GM12878 (cell line): ENCODE results near the gene TTYH1. TPM values are rescaled to one million over a fixed set of nuclear protein-coding genes. Genes with fewer than 3 reads are reported as not detected.

Experiments
- ATAC-seq: fragments of 200-7000 bp; cut with Tn5 transposase; 3 replicates; pipeline ENCODE4 v1.9.1; 2020; ENCODE audit warnings: mild to moderate bottlenecking, moderate library complexity
- BruUV-seq: library from RNA; stranded (reverse); fragments of 400-500 nt; replicated peaks from 2 replicates; lab custom pipeline; 2021; lab: Mats Ljungman, UMichigan
- CTCF ChIA-PET: fragments of 300-600 bp; sonication (Branson Sonifier 250); formaldehyde crosslinking; extraction: SDS; loops from one replicate; lab custom pipeline; 2021; ENCODE audit warnings: inconsistent platforms; lab: Yijun Ruan, JAX
- POLR2A ChIA-PET: fragments of 350-600 bp; formaldehyde crosslinking; extraction: SDS; loops from one replicate; lab custom pipeline; 2021; ENCODE audit warnings: inconsistent platforms; lab: Charles Lee
- RAD21 ChIA-PET: fragments of 300-600 bp; sonication (Branson Sonifier 250); formaldehyde crosslinking; loops from one replicate; lab custom pipeline; 2023; ENCODE audit warnings: antibody characterized with exemption; ENCODE audit not compliant: unreplicated experiment; lab: Charles Lee
- SMC1A ChIA-PET: fragments of 300-600 bp; sonication (Branson Sonifier 250); formaldehyde crosslinking; loops from one replicate; lab custom pipeline; 2023; ENCODE audit not compliant: unreplicated experiment, uncharacterized antibody; lab: Charles Lee
- DNase-seq: peaks from one replicate; pipeline ENCODE4 v3.0.0-alpha.2; 2011; ENCODE audit warnings: low read depth, low spot score
- FAIRE-seq: peaks from 3 replicates; lab custom pipeline; 2011; peaks lifted over from hg19 to GRCh38; lab: Jason Lieb, UNC
- H2AFZ ChIP-seq: 2 replicates; pipeline ENCODE4 v1.6.0; 2011; ENCODE audit warnings: low read depth, low read length, control low read depth; ENCODE audit not compliant: control insufficient read depth
- H3K27ac ChIP-seq: 2 replicates; pipeline ENCODE4 v1.5.1; 2011; ENCODE audit warnings: control low read depth; ENCODE audit not compliant: control insufficient read depth, insufficient read depth
- H3K27me3 ChIP-seq, 2 experiments: replicated peaks in 1 of 2; 2 replicates each; pipeline versions ENCODE4 v1.6.0 to v1.6.1; 2011; ENCODE audit warnings: low read length in 1 of 2; ENCODE audit not compliant: control insufficient read depth in 2 of 2, insufficient read depth in 2 of 2
- H3K36me3 ChIP-seq, 2 experiments: 2 replicates each; pipeline ENCODE4 v1.5.1; 2011; ENCODE audit warnings: low read length in 1 of 2; ENCODE audit not compliant: control insufficient read depth in 2 of 2, insufficient read depth in 2 of 2
- H3K4me1 ChIP-seq: 2 replicates; pipeline ENCODE4 v1.6.1; 2011; ENCODE audit warnings: mild to moderate bottlenecking, low read length, moderate library complexity, mixed read lengths; ENCODE audit not compliant: control insufficient read depth, insufficient read depth
- H3K4me2 ChIP-seq: 2 replicates; pipeline ENCODE4 v1.6.0; 2011; ENCODE audit warnings: control low read depth; ENCODE audit not compliant: control insufficient read depth, insufficient read depth
- H3K4me3 ChIP-seq: fragments of 200-600 bp; sonication (generic); 2 replicates; pipeline ENCODE4 v1.5.1; 2016
- H3K79me2 ChIP-seq: 2 replicates; pipeline ENCODE4 v1.6.0; 2011; ENCODE audit warnings: low read length; ENCODE audit not compliant: control insufficient read depth, insufficient read depth
- H3K9ac ChIP-seq: 2 replicates; pipeline ENCODE4 v1.8.0; 2011; ENCODE audit warnings: low read length, control low read depth, mixed read lengths; ENCODE audit not compliant: control insufficient read depth, insufficient read depth
- H3K9me3 ChIP-seq: replicated peaks from 3 replicates; pipeline ENCODE4 v1.5.1; 2011; ENCODE audit warnings: mild to moderate bottlenecking, low read length; ENCODE audit not compliant: control insufficient read depth, insufficient read depth
- H4K20me1 ChIP-seq: 2 replicates; pipeline ENCODE4 v1.6.0; 2011; ENCODE audit not compliant: control insufficient read depth, insufficient read depth
- BCL3 ChIP-seq: IDR thresholded peaks from 2 replicates; pipeline ENCODE4 v1.6.1; 2011; ENCODE audit warnings: borderline replicate concordance, low read depth, mild to moderate bottlenecking, moderate library complexity, low read length; ENCODE audit not compliant: insufficient read depth, poor library complexity, severe bottlenecking
- FOXM1 ChIP-seq: IDR thresholded peaks from 2 replicates; pipeline ENCODE4 v1.6.1; 2012; ENCODE audit warnings: low read depth, mild to moderate bottlenecking, inconsistent platforms, low read length, moderate library complexity
- GATAD2B ChIP-seq: fragments of 450-650 bp; conservative IDR thresholded peaks from 2 replicates; pipeline ENCODE4 v1.6.1; 2017; ENCODE audit warnings: low read depth, mild to moderate bottlenecking, moderate library complexity
- IKZF2 ChIP-seq, 2 experiments: fragments of 450-650 bp; IDR thresholded peaks; 2 replicates each; pipeline ENCODE4 v1.6.1; 2017; ENCODE audit warnings: mild to moderate bottlenecking in 2 of 2, moderate library complexity in 2 of 2
- KLF5 ChIP-seq: fragments of 450-650 bp; IDR thresholded peaks from 2 replicates; pipeline ENCODE4 v1.6.1; 2014; ENCODE audit warnings: mild to moderate bottlenecking; ENCODE audit not compliant: partially characterized antibody
- MTA3 ChIP-seq: IDR thresholded peaks from 2 replicates; pipeline ENCODE4 v1.6.1; 2012; ENCODE audit warnings: low read length, inconsistent platforms, borderline replicate concordance
- SREBF1 ChIP-seq: IDR thresholded peaks from 2 replicates; pipeline ENCODE4 v1.6.1; 2012; ENCODE audit warnings: mild to moderate bottlenecking, low read length
- SRF ChIP-seq, 2 experiments: IDR thresholded peaks; 2 replicates each; pipeline ENCODE4 v1.6.1; 2011; ENCODE audit warnings: low read depth in 2 of 2, low read length in 2 of 2, mild to moderate bottlenecking in 1 of 2, moderate library complexity in 1 of 2
- TAF1 ChIP-seq: IDR thresholded peaks from 2 replicates; pipeline ENCODE4 v1.6.1; 2011; ENCODE audit warnings: mild to moderate bottlenecking, low read depth, low read length, borderline replicate concordance
- ZNF687 ChIP-seq: fragments of 450-650 bp; IDR thresholded peaks from 2 replicates; pipeline ENCODE4 v1.6.1; 2017; ENCODE audit warnings: mild to moderate bottlenecking, moderate library complexity
- WGBS: methylation state at CpG from one replicate; pipeline ENCODE4 v1.1.6; 2016; ENCODE audit warnings: low lambda C conversion rate; ENCODE audit not compliant: insufficient replicate concordance, insufficient coverage; ENCODE audit errors: missing lambda C conversion rate; 5-methylcytosine and 5-hydroxymethylcytosine counted together
- in situ Hi-C: fragments of 300-500 bp; cut with MboI; formaldehyde crosslinking; loops from 9 replicates; pipeline ENCODE4 v1.14.3; 2018; ENCODE audit warnings: mixed read lengths
- intact Hi-C: fragments of 100-400 bp; cut with micrococcal nuclease; formaldehyde crosslinking; loops from one replicate; pipeline ENCODE4 v1.14.2; 2022; ENCODE audit not compliant: unreplicated experiment
- polyA plus RNA-seq, 11 experiments: library from polyadenylated mRNA; depleted of rRNA in 4 of 11; unstranded in 6 of 11; stranded (reverse) in 5 of 11; fragments of >200 nt; fragmentation: Nextera tagmentation in 4 of 11; fragmentation: Illumina TruSeq in 1 of 11; extraction: Ambion mirVana in 4 of 11; extraction: Trizol in 1 of 11; gene quantifications; 1 replicate in 1 of 11; 2 replicates in 10 of 11; pipeline versions ENCODE4 v1.2.1 to v1.2.3, GENCODE V29; 2011 to 2016; ENCODE audit warnings: inconsistent platforms in 2 of 11, missing spikeins in 2 of 11, low read depth in 1 of 11
- total RNA-seq, 4 experiments: library from RNA; depleted of rRNA in 3 of 4; stranded (reverse); fragments of >200 nt in 3 of 4; fragmentation: Illumina TruSeq in 1 of 4; extraction: Trizol in 1 of 4; gene quantifications; 2 replicates each; pipeline versions ENCODE4 v1.2.1 to v1.2.3, GENCODE V29; 2013 to 2021
- TF ChIP-seq, protein P1 (sequence below): fragments of 450-650 bp; IDR thresholded peaks from 2 replicates; pipeline ENCODE4 v1.6.1; 2016; ENCODE audit warnings: mild to moderate bottlenecking

TTYH1 gene
- total and polyA plus RNA-seq, 10 of the 15 experiments (the other 5 are each of a cell fraction or from before 2014, with no cell fraction given) = 0.01 to 0.36 (median 0.09) TPM; not detected in 3

DNA sequence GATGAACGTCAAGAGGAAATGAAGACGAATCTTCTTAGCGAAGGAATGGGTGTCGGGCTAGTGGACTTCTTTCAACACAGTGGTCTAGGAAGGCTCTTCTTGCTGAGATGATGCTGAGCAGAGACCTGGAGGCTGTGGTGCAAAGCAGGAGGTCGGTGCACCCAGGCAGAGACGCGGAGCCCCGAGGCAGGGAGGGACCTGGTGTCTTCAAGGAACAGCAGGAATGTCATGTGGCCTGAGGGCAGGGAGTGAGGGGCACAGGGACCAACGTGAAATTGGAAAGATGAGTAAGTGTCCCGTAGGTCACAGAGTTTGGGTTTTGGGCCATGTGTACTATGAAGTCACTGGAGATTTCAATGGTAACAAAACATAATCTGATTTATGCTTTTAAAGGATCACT lies 69.2 kb downstream of the TTYH1 start:
- no TSS peak for BruUV-seq
- no peak overlapping the region for H2AFZ ChIP-seq
- no peaks in the 10 kb centered on the region for H3K79me2 ChIP-seq
- H3K27ac ChIP-seq = no peak overlapping the region
- DNase-seq (no peak), FAIRE-seq (no peak), ATAC-seq (no peak)
- no peaks in the 10 kb centered on the region for H4K20me1 ChIP-seq
- ChIA-PET SMC1A (no interaction called here), CTCF (interaction anchor here (0.9 to 2.2 kb wide), 2 partner anchors 132 to 170 kb away, joined by 3 to 10 read pairs; no protein-coding TSS in a partner anchor), POLR2A (no interaction called here), RAD21 (no interaction called here)
- intact Hi-C loops = loop anchor here (5.0 kb wide), 2 partner anchors 33 to 68 kb away; no protein-coding TSS in a partner anchor
- H3K4me2 ChIP-seq = no peak overlapping the region
- H3K27me3 ChIP-seq = no peaks in the 10 kb centered on the region; a peak in 1 of 4 replicates
- H3K9ac ChIP-seq = no peak overlapping the region
- H3K9me3 ChIP-seq = no peaks in the 10 kb centered on the region
- H3K4me1 ChIP-seq = peaks cover 12% of the 10 kb centered on the region
- no peaks in the 10 kb centered on the region for H3K36me3 ChIP-seq
- TF ChIP-seq ZNF687 (no peak), TAF1 (no peak), KLF5 (no peak), IKZF2 (IDR thresholded peaks at IDR 0.05) (no peak), BCL3 (no peak), SRF (IDR thresholded peaks at IDR 0.05; ENCODE audit: low read depth in 2 of 2, low read length in 2 of 2) (no peak), GATAD2B (no peak), SREBF1 (no peak), MTA3 (no peak), FOXM1 (no peak)
- TF ChIP-seq, protein P1, sequence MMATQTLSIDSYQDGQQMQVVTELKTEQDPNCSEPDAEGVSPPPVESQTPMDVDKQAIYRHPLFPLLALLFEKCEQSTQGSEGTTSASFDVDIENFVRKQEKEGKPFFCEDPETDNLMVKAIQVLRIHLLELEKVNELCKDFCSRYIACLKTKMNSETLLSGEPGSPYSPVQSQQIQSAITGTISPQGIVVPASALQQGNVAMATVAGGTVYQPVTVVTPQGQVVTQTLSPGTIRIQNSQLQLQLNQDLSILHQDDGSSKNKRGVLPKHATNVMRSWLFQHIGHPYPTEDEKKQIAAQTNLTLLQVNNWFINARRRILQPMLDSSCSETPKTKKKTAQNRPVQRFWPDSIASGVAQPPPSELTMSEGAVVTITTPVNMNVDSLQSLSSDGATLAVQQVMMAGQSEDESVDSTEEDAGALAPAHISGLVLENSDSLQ = no peak
- WGBS = 50% methylated on average over 10 of the region's 10 CpGs
- H3K4me3 ChIP-seq = no peak overlapping the region
- in situ Hi-C loops = no loop called here
